ENCODE measurements around the gene TSEN54. TPM values are rescaled to one million over a fixed set of nuclear protein-coding genes. Genes with fewer than 3 reads are reported as not detected.

TSEN54 gene
- total RNA-seq, 2 donors from 2014 or later, result 29.7 to 50.7 TPM

DNA sequence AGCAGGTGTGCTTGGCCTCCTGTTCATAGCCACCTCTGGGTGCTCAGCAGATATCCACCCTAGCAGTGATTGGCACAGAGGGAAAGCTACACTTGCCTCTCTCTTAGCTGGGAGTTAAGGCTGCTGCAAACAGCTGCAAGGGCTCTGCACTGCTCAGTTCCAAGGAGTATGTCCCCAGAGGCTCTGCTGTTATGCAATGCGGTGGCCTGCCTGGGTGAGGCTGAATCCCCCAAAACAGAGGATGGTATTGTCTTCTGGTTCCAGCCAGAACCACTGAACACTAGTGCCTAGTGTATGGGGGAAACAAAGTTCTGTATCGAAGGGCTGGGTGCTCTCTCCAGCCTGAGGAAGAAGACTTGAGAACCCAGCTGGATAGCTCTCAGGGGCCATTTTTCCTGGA, 43.1 kb upstream of the TSEN54 start:
- H3K27me3 ChIP-seq, result no peaks in the 10 kb centered on the region
- intact Hi-C loops (cut with DNase I), result no loop called here
- DNase-seq, result no peak

DNA sequence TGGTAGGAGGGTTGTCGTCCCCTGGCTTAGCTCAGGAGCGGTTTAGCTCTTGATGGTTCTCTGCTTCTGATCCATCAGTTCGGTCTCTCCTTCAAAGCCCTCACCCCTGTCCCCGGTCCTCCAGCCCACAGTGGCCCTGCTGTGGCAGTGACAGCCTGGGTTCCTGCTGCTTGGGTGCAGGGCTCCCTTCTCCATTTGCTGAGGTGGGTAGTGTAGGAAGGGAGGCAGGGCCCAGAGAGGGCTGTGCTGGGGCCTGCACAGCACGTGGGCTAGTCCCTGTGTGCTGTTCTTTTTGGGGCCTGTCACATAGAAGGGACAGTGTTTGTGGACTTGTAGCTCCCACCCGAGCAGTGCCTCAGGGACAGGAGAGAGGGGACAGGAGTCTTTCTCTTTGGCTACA, 41.6 kb upstream of the TSEN54 start:
- no peak for TF ChIP-seq CTCF (IDR thresholded peaks at IDR 0.05)
- H3K27ac ChIP-seq, result no peak overlapping the region

More for the DNA sequence above, 43.1 kb upstream of the TSEN54 start:
- Histone ChIP-seq H3K4me3 (no peak overlapping the region), H3K27ac (no peak overlapping the region), H3K36me3 (no peaks in the 10 kb centered on the region), H3K9me3 (no peaks in the 10 kb centered on the region), H3K4me1 (peaks cover 5% of the 10 kb centered on the region), H3K9ac (ENCODE audit: low read depth in 2 of 2, low read length in 2 of 2) (no peak overlapping the region)
- TF ChIP-seq CTCF (IDR thresholded peaks at IDR 0.05), result no peak

DNA sequence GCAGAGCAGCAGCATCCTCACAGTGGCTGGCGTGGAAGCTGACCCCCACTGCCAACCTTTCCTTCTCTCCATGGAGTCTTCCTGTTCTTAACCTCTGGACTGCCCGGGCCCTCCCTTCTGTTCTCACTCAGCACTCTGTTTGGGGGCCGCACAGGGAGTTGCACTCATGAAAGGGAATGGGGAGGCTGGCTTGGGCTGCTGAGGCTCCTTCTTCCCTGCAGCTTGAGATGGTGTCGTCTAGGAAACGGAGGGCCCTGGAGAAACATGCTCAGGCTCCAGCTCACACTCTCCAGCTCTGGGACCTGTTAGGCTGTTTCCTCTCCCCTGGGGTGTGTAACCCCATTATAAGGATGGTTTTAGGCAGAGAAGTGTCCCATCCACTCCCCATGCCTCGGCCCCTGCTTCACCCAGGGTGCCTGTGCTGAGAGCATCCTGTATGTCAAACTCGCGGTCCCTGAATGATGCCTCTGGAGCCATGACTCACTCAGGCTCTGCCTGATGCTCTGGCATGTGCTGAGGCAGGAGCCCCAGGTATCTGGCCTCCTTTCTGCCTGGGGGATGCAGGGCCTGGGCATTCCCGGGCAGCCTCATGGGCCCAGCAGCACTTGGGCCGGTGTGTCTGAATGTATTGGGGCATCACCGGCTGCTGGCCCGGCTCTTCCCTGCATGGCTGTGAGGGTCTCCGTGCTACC, 41.0 kb upstream of the TSEN54 start:
- TF ChIP-seq CTCF (IDR thresholded peaks at IDR 0.05), result no peak
- intact Hi-C loops (cut with DNase I), result no loop called here
- Histone ChIP-seq H3K9me3 (no peaks in the 10 kb centered on the region), H3K27ac (no peak overlapping the region), H3K27me3 (no peaks in the 10 kb centered on the region), H3K4me1 (peaks cover 5% of the 10 kb centered on the region), H3K36me3 (no peaks in the 10 kb centered on the region), H3K4me3 (no peak overlapping the region), H3K9ac (ENCODE audit: low read depth in 2 of 2, low read length in 2 of 2) (peak overlapping the region in 1 of 2 donors; percentile 4)
- DNase-seq, result no peak

More for the DNA sequence above, 41.6 kb upstream of the TSEN54 start:
- Histone ChIP-seq H3K36me3 (no peaks in the 10 kb centered on the region), H3K9ac (ENCODE audit: low read depth in 2 of 2, low read length in 2 of 2) (no peak overlapping the region), H3K4me1 (peaks cover 5% of the 10 kb centered on the region), H3K27me3 (no peaks in the 10 kb centered on the region), H3K4me3 (no peak overlapping the region), H3K9me3 (no peaks in the 10 kb centered on the region)
- DNase-seq, result no peak
- intact Hi-C loops (cut with DNase I), result no loop called here

DNA sequence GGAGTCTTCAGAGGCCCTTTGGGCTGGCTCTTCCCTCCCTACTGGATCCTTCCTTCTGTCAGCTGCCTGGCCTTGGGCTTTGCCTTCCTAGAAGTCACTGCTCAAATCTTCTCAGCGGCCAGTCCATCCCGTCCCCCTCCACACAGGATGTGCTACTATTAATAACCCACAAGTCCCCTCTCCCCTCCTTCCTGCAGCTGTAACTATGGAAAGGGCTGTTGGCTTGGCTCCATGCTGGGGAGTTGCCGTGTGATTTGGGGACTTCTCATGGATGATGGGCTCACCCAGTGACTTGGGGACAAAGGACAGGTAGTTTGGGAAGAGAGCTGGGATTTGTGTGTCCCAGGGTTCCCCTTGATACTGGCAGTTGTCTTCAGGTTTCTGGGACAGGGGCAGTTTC, 40.5 kb upstream of the TSEN54 start:
- no peak for DNase-seq
- peaks cover 5% of the 10 kb centered on the region for H3K4me1 ChIP-seq
- intact Hi-C loops (cut with DNase I), result no loop called here
- no peak for TF ChIP-seq CTCF (IDR thresholded peaks at IDR 0.05)
- H3K27me3 ChIP-seq, result no peaks in the 10 kb centered on the region
- no peaks in the 10 kb centered on the region for H3K9me3 ChIP-seq
- H3K4me3 ChIP-seq, result no peak overlapping the region
- peak overlapping the region in 1 of 2 donors; percentile 4 for H3K9ac ChIP-seq (ENCODE audit: low read depth in 2 of 2, low read length in 2 of 2)
- H3K36me3 ChIP-seq, result no peaks in the 10 kb centered on the region
- peak overlapping the region; percentile 27 for H3K27ac ChIP-seq

DNA sequence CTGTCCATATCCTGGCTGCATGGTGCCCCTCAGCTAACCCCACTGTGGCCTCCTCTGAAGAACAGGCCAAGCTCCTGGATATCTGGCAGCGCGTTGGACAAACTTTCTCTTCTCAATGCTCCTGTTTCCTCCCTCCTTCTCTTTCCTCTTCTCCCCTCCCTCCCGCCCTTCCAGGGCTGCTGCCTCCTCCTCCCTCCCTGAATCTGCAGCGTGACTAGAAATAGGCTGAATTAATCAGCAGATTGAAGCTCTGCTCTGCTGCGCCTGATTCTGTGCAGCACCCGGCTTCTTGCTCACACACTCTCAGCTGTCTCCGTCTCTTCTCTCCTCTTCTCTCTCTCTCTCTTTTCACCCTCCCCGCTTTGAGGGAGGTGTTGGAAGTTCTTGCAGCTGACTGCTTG, 40.1 kb upstream of the TSEN54 start:
- Histone ChIP-seq H3K27ac (peak overlapping the region; percentile 27), H3K9me3 (no peaks in the 10 kb centered on the region), H3K4me3 (no peak overlapping the region), H3K36me3 (no peaks in the 10 kb centered on the region), H3K4me1 (peaks cover 5% of the 10 kb centered on the region), H3K9ac (ENCODE audit: low read depth in 2 of 2, low read length in 2 of 2) (no peak overlapping the region), H3K27me3 (no peaks in the 10 kb centered on the region)
- no peak for DNase-seq
- intact Hi-C loops (cut with DNase I), result no loop called here
- TF ChIP-seq CTCF (IDR thresholded peaks at IDR 0.05), result no peak
